Thoracic aorta (tissue), 2 donors: ENCODE data around the gene WDSUB1. TPM values are rescaled to one million over a fixed set of nuclear protein-coding genes. Genes with fewer than 3 reads are reported as not detected.

Experiments used
- ATAC-seq: fragments of 150-250 bp; one replicate; pipeline ENCODE4 v1.8.0; 2017; ENCODE audit warnings: low read depth; ENCODE audit not compliant: insufficient number of reproducible peaks, low FRiP score
- DNase-seq: peaks from one replicate; pipeline ENCODE4 v3.0.0-alpha.2; 2020; ENCODE audit warnings: low spot score
- H3K27ac ChIP-seq, 2 donors: fragments of 200-600 bp; sonication (generic); 1 replicate in 1 of 2; 2 replicates in 1 of 2; pipeline ENCODE4 v1.5.1; 2016; ENCODE audit warnings: mild to moderate bottlenecking in 2 of 2, moderate library complexity in 2 of 2
- H3K27me3 ChIP-seq: fragments of 200-600 bp; sonication (generic); replicated peaks from 2 replicates; pipeline ENCODE4 v1.6.0; 2016; ENCODE audit warnings: mild to moderate bottlenecking; ENCODE audit not compliant: insufficient read depth
- H3K36me3 ChIP-seq: fragments of 200-600 bp; sonication (generic); one replicate; pipeline ENCODE4 v1.5.1; 2016
- H3K4me1 ChIP-seq, 2 donors: fragments of 200-600 bp; sonication (generic); 1 replicate in 1 of 2; 2 replicates in 1 of 2; pipeline versions ENCODE4 v1.5.1 to v1.6.0; 2016; ENCODE audit warnings: low read depth in 2 of 2, mild to moderate bottlenecking in 1 of 2; ENCODE audit not compliant: control insufficient read depth in 1 of 2
- H3K4me3 ChIP-seq: fragments of 200-600 bp; sonication (generic); 2 replicates; pipeline ENCODE4 v1.5.1; 2016; ENCODE audit warnings: mild to moderate bottlenecking
- H3K9me3 ChIP-seq: fragments of 200-600 bp; sonication (generic); 2 replicates; pipeline ENCODE4 v1.5.1; 2016
- CTCF ChIP-seq: fragments of 200-600 bp; sonication (generic); IDR thresholded peaks from one replicate; pipeline ENCODE4 v1.5.1; 2019; ENCODE audit warnings: antibody characterized with exemption
- total RNA-seq, 2 donors: library from RNA; depleted of rRNA; stranded (reverse); fragments of >200 nt; gene quantifications; one replicate each; pipeline versions ENCODE4 v1.1.0 to v1.2.3, GENCODE V29; 2016

Gene WDSUB1
- total RNA-seq, 2 donors from 2014 or later = 3.5 to 11.2 TPM

- ATAC-seq = no peak
These were observed 40.0 kb downstream of the WDSUB1 start for GRCh38 chr2:159246325-159246988.

GRCh38 chr2:159243529-159243928, 43.0 kb downstream of the WDSUB1 start:
- Histone ChIP-seq H3K4me3 (no peak overlapping the region), H3K27ac (no peak overlapping the region), H3K27me3 (no peaks in the 10 kb centered on the region), H3K36me3 (no peaks in the 10 kb centered on the region), H3K4me1 (peaks cover 0 to 10% of the 10 kb centered on the region in 2 donors), H3K9me3 (no peaks in the 10 kb centered on the region)
- DNase-seq (no peak), ATAC-seq (no peak)
- no peak for TF ChIP-seq CTCF

More at GRCh38 chr2:159246325-159246988, 40.0 kb downstream of the WDSUB1 start:
- Histone ChIP-seq H3K4me1 (peaks cover 7 to 11% of the 10 kb centered on the region in 2 donors), H3K27ac (no peak overlapping the region), H3K4me3 (no peak overlapping the region), H3K36me3 (no peaks in the 10 kb centered on the region), H3K9me3 (no peaks in the 10 kb centered on the region), H3K27me3 (no peaks in the 10 kb centered on the region)
- no peak for DNase-seq
- no peak for TF ChIP-seq CTCF

- Histone ChIP-seq H3K4me1 (no peaks in the 10 kb centered on the region), H3K27ac (no peak overlapping the region), H3K27me3 (no peaks in the 10 kb centered on the region), H3K9me3 (no peaks in the 10 kb centered on the region), H3K36me3 (peaks cover 24% of the 10 kb centered on the region), H3K4me3 (no peak overlapping the region)
- no peak for DNase-seq
- TF ChIP-seq CTCF = no peak
- ATAC-seq = no peak
These were observed 51.6 kb downstream of the WDSUB1 start for GRCh38 chr2:159234868-159235267.

GRCh38 chr2:159232456-159233170, 53.9 kb downstream of the WDSUB1 start:
- Histone ChIP-seq H3K36me3 (peaks cover 30% of the 10 kb centered on the region), H3K27ac (no peak overlapping the region), H3K4me1 (peaks cover 0 to 8% of the 10 kb centered on the region in 2 donors), H3K27me3 (no peaks in the 10 kb centered on the region), H3K9me3 (no peaks in the 10 kb centered on the region), H3K4me3 (no peak overlapping the region)
- DNase-seq (no peak), ATAC-seq (no peak)
- TF ChIP-seq CTCF = no peak

- no peaks in the 10 kb centered on the region for H3K9me3 ChIP-seq
- DNase-seq = no peak
- peaks cover 26% of the 10 kb centered on the region for H3K36me3 ChIP-seq
- no peak for TF ChIP-seq CTCF
- H3K27ac ChIP-seq = no peak overlapping the region
- H3K4me1 ChIP-seq = peaks cover 0 to 12% of the 10 kb centered on the region in 2 donors
- H3K4me3 ChIP-seq = no peak overlapping the region
- no peaks in the 10 kb centered on the region for H3K27me3 ChIP-seq
- ATAC-seq = no peak
These were observed 56.2 kb downstream of the WDSUB1 start for GRCh38 chr2:159230145-159230877.
